Measurements from ENCODE around the gene VPS41.
A peak's percentile ranks its signal among the peaks of the same experiment; 100 is the strongest.
"Not testable (repeated sequence)": the region's sequence is repeated elsewhere in the genome, so short reads cannot be mapped to it uniquely, and the experiment has no call there.

VPS41 gene

GRCh38 chr7:38908759-38909335, at the start of gene VPS41:
Gene VPS41, minus strand, starts transcription at chr7:38909191. Its CDS starts 17 bp downstream, at chr7:38909174.
- DNase-seq (ENCODE audit: low read depth in 2 of 3, low spot score in 2 of 3), result peak; percentile 32 to 52 (median 49)

GRCh38 chr7:38955892-38956291, 46.9 kb upstream of the VPS41 start:
- DNase-seq (ENCODE audit: low read depth in 2 of 3, low spot score in 2 of 3), result no peak

GRCh38 chr7:38953971-38954370, 45.0 kb upstream of the VPS41 start:
- DNase-seq (ENCODE audit: low read depth in 2 of 3, low spot score in 2 of 3), result no peak

GRCh38 chr7:38953227-38953626, 44.2 kb upstream of the VPS41 start:
- no peak for DNase-seq (ENCODE audit: low read depth in 2 of 3, low spot score in 2 of 3)

- DNase-seq (ENCODE audit: low read depth in 2 of 3, low spot score in 2 of 3), result no peak
Observed at GRCh38 chr7:38951213-38951612, 42.2 kb upstream of the VPS41 start.

- no peak for DNase-seq (ENCODE audit: low read depth in 2 of 3, low spot score in 2 of 3)
Observed at GRCh38 chr7:38950309-38950708, 41.3 kb upstream of the VPS41 start.

GRCh38 chr7:38947541-38947940, 38.5 kb upstream of the VPS41 start:
- not testable (repeated sequence) for DNase-seq (ENCODE audit: low read depth in 2 of 3, low spot score in 2 of 3)

GRCh38 chr7:38942431-38943051, 33.5 kb upstream of the VPS41 start:
- DNase-seq (ENCODE audit: low read depth in 2 of 3, low spot score in 2 of 3), result no peak

GRCh38 chr7:38940774-38941173, 31.8 kb upstream of the VPS41 start:
- no peak for DNase-seq (ENCODE audit: low read depth in 2 of 3, low spot score in 2 of 3)

GRCh38 chr7:38938589-38938988, 29.6 kb upstream of the VPS41 start:
- no peak for DNase-seq (ENCODE audit: low read depth in 2 of 3, low spot score in 2 of 3)

GRCh38 chr7:38938001-38938485, 29.1 kb upstream of the VPS41 start:
- no peak for DNase-seq (ENCODE audit: low read depth in 2 of 3, low spot score in 2 of 3)

GRCh38 chr7:38936641-38937040, 27.6 kb upstream of the VPS41 start:
- no peak for DNase-seq (ENCODE audit: low read depth in 2 of 3, low spot score in 2 of 3)

GRCh38 chr7:38934536-38934935, 25.5 kb upstream of the VPS41 start:
- no peak for DNase-seq (ENCODE audit: low read depth in 2 of 3, low spot score in 2 of 3)

- DNase-seq (ENCODE audit: low read depth in 2 of 3, low spot score in 2 of 3), result no peak
Observed at GRCh38 chr7:38934051-38934450, 25.1 kb upstream of the VPS41 start.

- DNase-seq (ENCODE audit: low read depth in 2 of 3, low spot score in 2 of 3), result peak; percentile 2 to 33 (median 24)
Observed at GRCh38 chr7:38932509-38933168, 23.6 kb upstream of the VPS41 start.

GRCh38 chr7:38929460-38930171, 20.6 kb upstream of the VPS41 start:
- DNase-seq (ENCODE audit: low read depth in 2 of 3, low spot score in 2 of 3), result no peak

- DNase-seq (ENCODE audit: low read depth in 2 of 3, low spot score in 2 of 3), result no peak
Observed at GRCh38 chr7:38928506-38928905, 19.5 kb upstream of the VPS41 start.

- DNase-seq (ENCODE audit: low read depth in 2 of 3, low spot score in 2 of 3), result no peak
Observed at GRCh38 chr7:38927751-38928150, 18.8 kb upstream of the VPS41 start.

GRCh38 chr7:38920731-38921130, 11.7 kb upstream of the VPS41 start:
- no peak for DNase-seq (ENCODE audit: low read depth in 2 of 3, low spot score in 2 of 3)

GRCh38 chr7:38916396-38916795, 7.4 kb upstream of the VPS41 start:
- DNase-seq (ENCODE audit: low read depth in 2 of 3, low spot score in 2 of 3), result no peak

GRCh38 chr7:38909870-38910269, 879 bp upstream of the VPS41 start:
- no peak for DNase-seq (ENCODE audit: low read depth in 2 of 3, low spot score in 2 of 3)

GRCh38 chr7:38907766-38908165, 1.2 kb downstream of the VPS41 start:
- no peak for DNase-seq (ENCODE audit: low read depth in 2 of 3, low spot score in 2 of 3)
